HG02870 (cell line): ENCODE results near the gene ARID1B.
A peak's percentile ranks its signal among the peaks of the same experiment; 100 is the strongest.

Source experiments
- ATAC-seq: cut with Tn5 transposase; IDR thresholded peaks from one replicate; pipeline ENCODE4 v1.9.1; 2021; ENCODE audit warnings: mild to moderate bottlenecking, moderate library complexity; ENCODE audit not compliant: unreplicated experiment

The ARID1B gene

GRCh38 chr6:156822747-156823206 is 45.6 kb downstream of the ARID1B start:
- ATAC-seq, result no peak

- no peak for ATAC-seq
Observed at GRCh38 chr6:156824142-156824541, 47.0 kb downstream of the ARID1B start.

DNA sequence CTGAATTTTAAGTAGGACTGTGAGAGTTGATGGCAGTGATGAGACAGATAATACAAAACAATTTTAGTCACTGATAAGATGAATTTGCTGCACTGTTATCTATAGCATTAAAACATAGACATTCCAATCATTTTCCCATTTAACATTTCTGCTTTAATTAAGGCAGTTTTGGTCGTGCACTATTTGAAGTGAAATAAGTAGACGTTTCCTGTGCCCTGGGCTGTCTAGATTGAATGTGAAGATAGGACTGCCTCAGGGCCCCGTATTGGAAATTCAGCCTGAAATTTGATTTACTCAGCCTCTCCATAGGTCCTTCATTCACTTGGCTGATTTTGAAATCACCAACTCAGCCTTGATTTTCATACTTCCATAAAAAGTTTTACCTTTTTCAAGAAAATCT is 48.3 kb downstream of the ARID1B start:
- no peak for ATAC-seq

GRCh38 chr6:156826290-156826955 is 49.2 kb downstream of the ARID1B start:
- ATAC-seq, result no peak

DNA sequence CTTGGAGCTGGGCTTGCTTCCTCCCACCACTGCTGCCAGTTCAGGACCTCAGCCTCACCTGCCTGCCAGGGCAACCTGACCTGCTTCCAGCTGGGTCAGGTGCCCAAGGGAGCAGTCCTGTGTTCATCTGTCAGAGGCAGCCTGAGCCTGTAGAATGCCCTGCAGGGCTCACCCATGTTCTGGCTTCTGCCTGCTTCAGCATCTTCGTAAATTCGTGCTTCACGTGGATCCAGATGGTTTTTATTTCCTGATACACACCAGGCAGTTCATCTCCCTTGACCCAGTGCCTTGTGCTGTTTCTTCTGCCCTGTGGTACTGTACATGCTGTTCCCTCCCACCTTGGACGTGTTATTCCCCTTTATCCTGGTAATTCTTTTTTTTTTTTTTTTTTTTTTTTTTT is 50.2 kb downstream of the ARID1B start:
- no peak for ATAC-seq

- ATAC-seq, result peak; percentile 79
Observed at GRCh38 chr6:156828280-156828703, 51.1 kb downstream of the ARID1B start.

- ATAC-seq, result no peak
Observed at GRCh38 chr6:156830126-156830525, 52.9 kb downstream of the ARID1B start.

GRCh38 chr6:156832231-156832647 is 55.1 kb downstream of the ARID1B start:
- ATAC-seq, result no peak

DNA sequence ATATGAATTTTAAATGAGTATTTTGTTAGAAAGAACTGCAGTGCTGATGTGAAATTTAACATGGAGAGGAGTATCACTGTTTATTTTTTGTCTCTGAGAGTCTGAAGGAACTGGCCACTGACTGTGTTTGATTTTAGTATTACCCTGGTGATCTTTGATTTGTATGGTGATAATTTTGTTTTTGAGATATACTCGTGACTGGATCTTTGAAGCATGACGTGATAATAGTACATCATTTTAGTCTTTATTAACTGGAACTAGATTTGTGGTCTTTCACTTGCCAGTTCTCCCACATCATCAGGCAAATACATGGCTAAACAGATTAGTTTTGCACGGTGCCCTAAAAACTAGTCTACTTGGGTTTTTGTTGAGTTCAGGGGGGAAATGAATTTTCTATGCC is 55.5 kb downstream of the ARID1B start:
- ATAC-seq, result no peak

- ATAC-seq, result no peak
Observed at GRCh38 chr6:156833755-156834154, 56.6 kb downstream of the ARID1B start.

GRCh38 chr6:156839129-156839528 is 62.0 kb downstream of the ARID1B start:
- no peak for ATAC-seq

DNA sequence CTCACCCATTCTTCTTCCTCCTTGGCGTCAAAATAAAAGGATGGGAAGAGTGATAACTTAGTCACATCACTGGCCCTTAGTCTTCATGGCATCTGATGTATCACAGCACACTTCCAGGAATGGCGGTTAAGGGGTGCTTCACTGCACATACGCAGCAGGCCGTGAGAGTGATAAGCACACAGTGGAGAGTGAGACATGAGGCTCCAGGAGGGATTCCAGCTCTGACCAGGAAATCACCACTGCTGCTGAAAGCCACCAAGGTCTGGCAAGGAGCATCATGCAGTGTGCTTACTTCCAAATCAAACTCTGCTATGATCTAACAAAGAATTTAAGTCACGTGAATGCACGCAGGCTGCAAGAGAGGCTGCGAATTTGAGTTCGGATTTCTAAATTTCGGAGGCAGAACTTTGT is 62.4 kb downstream of the ARID1B start:
- no peak for ATAC-seq

- ATAC-seq, result no peak
Observed at GRCh38 chr6:156840136-156840535, 63.0 kb downstream of the ARID1B start.

DNA sequence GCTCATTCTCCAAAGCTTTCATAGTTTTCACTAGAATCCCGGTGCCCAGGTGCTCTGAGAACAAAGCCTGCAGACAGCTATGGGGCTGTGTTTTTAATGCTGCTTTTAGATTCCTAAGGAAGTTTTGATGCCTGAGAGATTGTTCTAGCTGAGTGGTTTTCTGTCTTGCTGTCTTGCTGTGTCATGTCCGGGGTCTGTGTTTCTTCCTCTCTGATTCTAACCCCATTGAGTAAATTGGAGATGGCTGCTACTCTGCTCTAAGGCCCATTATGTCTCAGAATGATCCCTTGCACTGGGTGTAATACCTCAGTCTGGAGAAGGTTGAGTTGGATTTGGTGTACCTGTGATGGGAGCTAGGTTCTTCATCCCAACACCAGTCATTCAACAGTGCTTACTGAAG is 63.4 kb downstream of the ARID1B start:
- ATAC-seq, result no peak

DNA sequence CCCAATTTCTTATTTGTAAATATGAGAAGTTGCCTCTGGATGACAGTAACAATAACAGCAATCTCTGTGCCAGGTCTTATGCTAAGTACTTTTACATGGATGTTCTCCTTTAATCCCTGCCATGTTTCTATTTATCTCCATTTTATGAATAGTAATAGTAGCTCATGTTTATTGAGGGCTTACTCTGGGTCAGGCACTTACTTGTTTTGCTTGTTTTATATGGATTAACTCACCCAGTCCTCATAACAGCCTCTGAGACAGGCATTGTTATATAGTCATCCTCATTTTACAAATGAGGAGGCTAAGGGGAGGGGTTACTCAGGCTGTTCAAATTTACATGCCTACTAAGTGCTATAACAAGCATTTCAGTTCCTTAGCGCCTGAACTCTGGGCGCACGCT is 64.3 kb downstream of the ARID1B start:
- ATAC-seq, result no peak

- no peak for ATAC-seq
Observed at GRCh38 chr6:156842598-156843250, 65.5 kb downstream of the ARID1B start.

DNA sequence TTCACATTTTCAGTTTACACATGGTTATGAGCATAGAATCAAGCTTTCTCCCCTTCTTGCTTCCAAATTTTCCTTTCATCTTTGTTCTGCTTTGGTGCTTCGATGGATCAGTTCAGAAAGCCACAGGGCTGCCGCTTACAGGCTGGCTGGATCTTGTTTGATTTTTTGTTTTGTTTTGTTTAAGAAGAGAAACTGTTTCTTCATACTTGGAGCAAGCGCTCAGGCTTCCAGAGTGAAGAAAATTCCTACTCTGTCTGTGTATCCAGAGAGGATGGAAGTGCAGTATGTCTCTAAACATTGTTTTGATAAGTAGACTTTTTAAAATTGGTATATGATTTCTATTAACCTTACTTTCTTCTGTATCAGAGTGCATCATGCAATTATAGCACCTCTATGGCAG is 66.9 kb downstream of the ARID1B start:
- ATAC-seq, result no peak

DNA sequence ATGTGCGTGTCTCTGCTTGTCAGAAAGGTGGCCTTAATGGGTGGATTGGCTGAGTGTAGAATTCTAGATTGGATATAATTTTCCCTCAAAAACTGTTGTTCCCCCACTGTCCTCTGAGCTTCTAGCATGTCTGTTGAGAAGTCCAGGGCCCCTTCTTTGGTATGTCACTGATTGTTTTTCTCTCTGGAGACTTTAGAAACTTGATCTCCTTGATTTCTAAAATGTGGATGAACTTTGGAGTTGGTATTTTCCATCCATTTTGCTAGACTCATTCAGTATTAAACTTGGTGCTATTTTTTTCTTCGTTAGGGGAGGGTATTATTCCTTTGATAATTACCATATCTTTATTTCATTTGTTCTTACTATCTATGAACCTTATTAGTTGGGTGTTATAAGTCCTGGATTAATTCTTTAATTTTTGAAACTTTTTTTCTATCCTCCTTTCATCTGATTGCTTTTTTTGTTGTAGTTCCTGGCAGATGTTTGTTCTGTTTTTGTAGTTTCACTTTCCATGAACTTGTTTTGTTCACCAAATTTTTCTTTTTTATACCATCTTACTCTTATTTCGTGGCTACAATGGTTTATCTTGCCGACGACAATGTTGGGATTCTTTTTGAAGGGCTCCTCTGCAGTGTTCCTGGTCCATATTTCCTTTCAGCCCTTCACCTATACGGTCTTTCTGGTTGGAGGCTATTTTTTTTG is 68.4 kb downstream of the ARID1B start:
- no peak for ATAC-seq

DNA sequence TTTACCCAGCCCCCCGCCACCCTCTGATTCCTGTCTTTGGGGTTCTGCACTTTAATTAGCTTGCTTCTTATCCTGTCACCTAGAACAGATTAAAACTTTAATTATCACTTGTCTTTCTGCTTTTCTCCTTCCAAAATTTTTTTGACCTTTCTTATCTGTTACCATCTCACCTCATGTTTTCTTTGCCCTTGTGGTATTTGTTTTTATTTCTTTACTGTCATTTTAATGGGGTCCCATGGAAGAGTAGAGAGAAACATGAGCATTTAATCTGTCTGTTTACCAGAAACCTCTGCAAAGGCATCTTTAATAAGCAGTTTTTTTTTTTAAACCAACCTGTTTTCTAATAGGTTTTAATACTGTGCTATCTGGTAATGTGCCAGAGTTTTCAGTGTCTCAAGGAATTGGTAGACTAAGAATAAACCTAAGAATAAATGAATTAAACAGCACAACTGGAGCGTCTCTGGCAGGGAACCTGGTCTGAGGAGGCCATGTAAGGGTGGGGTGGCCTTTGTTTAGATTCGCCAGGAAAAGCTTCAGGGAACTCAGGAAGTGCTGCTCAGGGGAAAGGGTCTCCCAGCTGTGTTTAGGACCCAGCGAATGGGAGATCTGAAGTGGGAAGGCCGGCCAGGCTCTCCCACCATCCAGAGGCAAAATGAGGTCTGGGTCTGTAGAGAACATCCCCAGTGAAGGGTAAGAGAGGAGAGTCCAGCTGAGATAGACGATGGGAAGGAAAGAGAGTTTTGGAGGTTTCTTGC is 69.8 kb downstream of the ARID1B start:
- no peak for ATAC-seq

DNA sequence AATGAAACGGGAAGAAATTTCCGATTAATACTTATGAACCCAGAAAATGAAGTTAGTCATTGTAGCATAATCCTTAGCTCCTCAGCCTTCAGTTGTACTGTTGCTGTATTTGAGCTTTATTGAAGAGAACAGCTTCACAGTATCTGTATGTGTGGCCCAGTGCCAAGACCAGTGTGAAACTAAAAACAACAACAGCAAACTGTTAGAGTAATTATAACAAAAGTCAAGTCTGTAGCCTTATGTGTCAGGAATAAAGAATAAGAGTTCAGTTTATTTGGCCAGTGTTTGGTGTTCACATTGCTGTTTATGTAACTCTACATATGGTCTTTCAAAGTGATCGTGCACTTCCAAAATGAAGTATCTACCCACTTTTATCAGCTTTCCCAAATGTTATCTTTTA is 70.9 kb downstream of the ARID1B start:
- ATAC-seq, result no peak

GRCh38 chr6:156848533-156848932 is 71.4 kb downstream of the ARID1B start:
- no peak for ATAC-seq
